H1 (cell line): Measurements from ENCODE around the gene KCNQ1. TPM values are rescaled to one million over a fixed set of nuclear protein-coding genes. Genes with fewer than 3 reads are reported as not detected.

Source experiments
- GABPA ChIP-seq: IDR thresholded peaks from 2 replicates; pipeline ENCODE4 v1.6.1; 2011; ENCODE audit warnings: mild to moderate bottlenecking, low read length, moderate library complexity, borderline replicate concordance; ENCODE audit not compliant: insufficient read depth
- TAF7 ChIP-seq: optimal IDR thresholded peaks from 2 replicates; pipeline ENCODE3; 2011; ENCODE audit warnings: low read depth, mild to moderate bottlenecking, inconsistent platforms, low read length, moderate library complexity, borderline replicate concordance
- polyA plus RNA-seq, 7 experiments: library from polyadenylated mRNA; depleted of rRNA in 3 of 7; stranded (reverse) in 5 of 7; unstranded in 2 of 7; fragments of >200 nt in 5 of 7; fragments of 200-250 nt in 2 of 7; gene quantifications; 1 replicate in 5 of 7; 2 replicates in 1 of 7; 4 replicates in 1 of 7; pipeline versions ENCODE4 v1.2.1 to v1.2.3, GENCODE V29; 2011 to 2013; ENCODE audit warnings: missing spikeins in 2 of 7, mixed read lengths in 2 of 7
- total RNA-seq: library from RNA; stranded (reverse); fragmentation: NEBNext Ultra II Directional; extraction: Animal tissue kit (Norgen Biotek cat#: 25700); gene quantifications from 2 replicates; pipeline ENCODE4 v1.2.1, GENCODE V29; 2021
- TF ChIP-seq, protein P1 (sequence below), 3 experiments: IDR thresholded peaks; 1 replicate in 2 of 3; 2 replicates in 1 of 3; pipeline versions ENCODE4 v1.5.1 to v1.6.1; 2011; ENCODE audit warnings: low read length in 3 of 3, mild to moderate bottlenecking in 3 of 3, inconsistent platforms in 2 of 3, low read depth in 1 of 3, moderate library complexity in 1 of 3; ENCODE audit not compliant: insufficient read depth in 1 of 3; ENCODE audit errors: control extremely low read depth in 1 of 3
- TF ChIP-seq, protein P2 (sequence below): IDR thresholded peaks from 2 replicates; pipeline ENCODE4 v1.6.1; 2012; ENCODE audit warnings: inconsistent platforms

Gene KCNQ1
- total and polyA plus RNA-seq, 2 of the 8 experiments (the other 6 are each of a cell fraction or from before 2014, with no cell fraction given): 1.9 to 2.0 TPM

- TF ChIP-seq, protein P1, sequence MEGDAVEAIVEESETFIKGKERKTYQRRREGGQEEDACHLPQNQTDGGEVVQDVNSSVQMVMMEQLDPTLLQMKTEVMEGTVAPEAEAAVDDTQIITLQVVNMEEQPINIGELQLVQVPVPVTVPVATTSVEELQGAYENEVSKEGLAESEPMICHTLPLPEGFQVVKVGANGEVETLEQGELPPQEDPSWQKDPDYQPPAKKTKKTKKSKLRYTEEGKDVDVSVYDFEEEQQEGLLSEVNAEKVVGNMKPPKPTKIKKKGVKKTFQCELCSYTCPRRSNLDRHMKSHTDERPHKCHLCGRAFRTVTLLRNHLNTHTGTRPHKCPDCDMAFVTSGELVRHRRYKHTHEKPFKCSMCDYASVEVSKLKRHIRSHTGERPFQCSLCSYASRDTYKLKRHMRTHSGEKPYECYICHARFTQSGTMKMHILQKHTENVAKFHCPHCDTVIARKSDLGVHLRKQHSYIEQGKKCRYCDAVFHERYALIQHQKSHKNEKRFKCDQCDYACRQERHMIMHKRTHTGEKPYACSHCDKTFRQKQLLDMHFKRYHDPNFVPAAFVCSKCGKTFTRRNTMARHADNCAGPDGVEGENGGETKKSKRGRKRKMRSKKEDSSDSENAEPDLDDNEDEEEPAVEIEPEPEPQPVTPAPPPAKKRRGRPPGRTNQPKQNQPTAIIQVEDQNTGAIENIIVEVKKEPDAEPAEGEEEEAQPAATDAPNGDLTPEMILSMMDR (IDR thresholded peaks at IDR 0.05; ENCODE audit: control extremely low read depth in 1 of 3, insufficient read depth in 1 of 3, low read depth in 1 of 3, low read length in 3 of 3): peak in 2 of 3 experiments; percentile 94 to 97; a peak in 3 of 4 replicates
- TF ChIP-seq, protein P2, sequence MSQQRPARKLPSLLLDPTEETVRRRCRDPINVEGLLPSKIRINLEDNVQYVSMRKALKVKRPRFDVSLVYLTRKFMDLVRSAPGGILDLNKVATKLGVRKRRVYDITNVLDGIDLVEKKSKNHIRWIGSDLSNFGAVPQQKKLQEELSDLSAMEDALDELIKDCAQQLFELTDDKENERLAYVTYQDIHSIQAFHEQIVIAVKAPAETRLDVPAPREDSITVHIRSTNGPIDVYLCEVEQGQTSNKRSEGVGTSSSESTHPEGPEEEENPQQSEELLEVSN: no peak
- TF ChIP-seq GABPA (peak; percentile 83; the same call in 1 of the 2 replicates), TAF7 (peak; percentile 27)
These were observed 24.1 kb upstream of the KCNQ1 start (continued) for GRCh38 chr11:2420502-2421225.
